HepG2 (cell line): ENCODE data around the gene MN1.

Experiments
- EZH2 ChIP-seq: conservative IDR thresholded peaks from 2 replicates; pipeline ENCODE4 v1.6.1; 2012; ENCODE audit warnings: mild to moderate bottlenecking, low read depth, low read length, moderate library complexity
- KDM1A ChIP-seq: IDR thresholded peaks from 2 replicates; pipeline ENCODE4 v1.6.1; 2016; ENCODE audit warnings: missing compliant biosample characterization
- KLF16 ChIP-seq, 2 experiments: sonication (generic) in 1 of 2; formaldehyde crosslinking in 1 of 2; IDR thresholded peaks; 2 replicates each; pipeline versions ENCODE4 v1.6.1 to v1.8.0; 2016 to 2023; ENCODE audit warnings: missing genetic modification reagents in 2 of 2, missing compliant biosample characterization in 1 of 2
- MYC ChIP-seq: sonication (generic); formaldehyde crosslinking; IDR thresholded peaks from 2 replicates; pipeline ENCODE4 v1.9.0; 2021; ENCODE audit warnings: missing genetic modification reagents, borderline replicate concordance
- NFKB2 ChIP-seq: sonication (generic); formaldehyde crosslinking; IDR thresholded peaks from 2 replicates; pipeline ENCODE4 v1.4.0; 2020; ENCODE audit warnings: missing genetic modification reagents, borderline replicate concordance
- NR3C1 ChIP-seq: sonication (generic); formaldehyde crosslinking; IDR thresholded peaks from 2 replicates; pipeline ENCODE4 v1.4.0; 2020; ENCODE audit warnings: missing genetic modification reagents
- PCBP2 ChIP-seq: fragments of 200-400 bp; formaldehyde crosslinking; optimal IDR thresholded peaks from 2 replicates; pipeline ENCODE3; 2018; ENCODE audit warnings: low read length, low read depth; ENCODE audit not compliant: poor library complexity, severe bottlenecking
- SCMH1 ChIP-seq: sonication (generic); formaldehyde crosslinking; IDR thresholded peaks from 2 replicates; pipeline ENCODE4 v1.9.0; 2021; ENCODE audit warnings: missing genetic modification reagents, mild to moderate bottlenecking, borderline replicate concordance
- TP53 ChIP-seq: sonication (generic); formaldehyde crosslinking; conservative IDR thresholded peaks from 2 replicates; pipeline ENCODE4 v1.4.0; 2020; ENCODE audit warnings: missing genetic modification reagents
- YEATS4 ChIP-seq: sonication (generic); formaldehyde crosslinking; IDR thresholded peaks from 2 replicates; pipeline ENCODE4 v1.4.0; 2020; ENCODE audit warnings: missing genetic modification reagents, borderline replicate concordance
- ZNF292 ChIP-seq: sonication (generic); formaldehyde crosslinking; IDR thresholded peaks from 2 replicates; pipeline ENCODE4 v1.8.1; 2022; ENCODE audit warnings: mild to moderate bottlenecking, low read depth, missing genetic modification reagents, borderline replicate concordance
- ZNF766 ChIP-seq: sonication (generic); formaldehyde crosslinking; IDR thresholded peaks from 2 replicates; pipeline ENCODE4 v1.5.0; 2020; ENCODE audit warnings: missing genetic modification reagents, borderline replicate concordance
- ZNF83 ChIP-seq: sonication (generic); formaldehyde crosslinking; IDR thresholded peaks from 2 replicates; pipeline ENCODE4 v1.4.0; 2020; ENCODE audit warnings: missing genetic modification reagents, mild to moderate bottlenecking, borderline replicate concordance
- TF ChIP-seq, protein P1 (sequence below): sonication (generic); formaldehyde crosslinking; IDR thresholded peaks from 2 replicates; pipeline ENCODE4 v1.5.0; 2020; ENCODE audit warnings: mild to moderate bottlenecking, missing genetic modification reagents, moderate library complexity

DNA sequence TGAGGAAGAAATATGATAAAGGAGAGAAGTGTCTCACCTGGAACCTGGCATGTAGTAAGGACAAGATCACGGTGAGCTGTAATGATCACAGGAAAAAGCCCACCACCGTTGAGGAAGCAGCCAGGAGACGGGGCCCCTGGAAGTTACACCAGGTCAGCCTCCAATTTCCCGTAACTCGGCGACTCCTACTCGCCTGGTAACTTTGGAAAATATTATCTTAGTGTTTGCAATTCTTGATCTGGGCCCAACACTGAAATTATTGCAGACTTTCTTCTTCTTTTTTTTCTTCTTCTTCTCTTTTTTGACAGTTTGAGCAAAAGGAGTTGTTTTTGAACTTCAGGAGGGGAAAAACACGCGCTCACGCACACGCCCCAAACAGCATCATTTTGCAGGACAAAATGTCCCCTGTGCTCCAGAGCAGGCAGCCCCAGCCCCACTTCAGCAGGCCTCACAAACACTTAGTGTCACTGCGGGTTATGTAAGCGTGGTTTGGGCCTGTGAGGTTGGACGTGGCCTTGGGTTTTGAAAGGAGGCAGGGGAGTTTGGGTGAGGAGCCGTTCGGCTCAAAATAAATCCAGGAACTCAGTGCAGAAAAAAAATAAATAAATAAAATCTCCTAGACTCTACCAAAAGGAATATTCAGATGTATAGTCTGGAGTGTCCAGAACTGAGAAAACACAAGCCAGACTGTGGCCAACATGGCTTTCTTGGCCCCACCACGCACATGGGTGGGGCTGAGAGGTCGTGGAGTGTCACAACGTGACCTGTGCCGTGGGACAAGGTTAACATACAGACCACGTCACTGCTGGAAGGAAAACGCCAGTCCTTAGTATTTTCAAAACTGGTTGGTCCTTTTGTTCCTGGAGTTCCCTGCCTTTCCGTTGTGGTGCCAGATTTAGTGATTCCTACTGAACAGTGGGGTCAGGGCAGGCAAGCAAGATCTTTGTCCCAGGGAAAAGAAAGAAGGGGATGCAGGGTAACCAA, 26.3 kb upstream of the MN1 start:
- TF ChIP-seq PCBP2 (no peak), YEATS4 (no peak), KLF16 (CRISPR knock-in tag; IDR thresholded peaks at IDR 0.05) (no peak), NFKB2 (no peak), ZNF766 (CRISPR knock-in tag) (no peak), NR3C1 (CRISPR knock-in tag) (no peak), ZNF292 (CRISPR knock-in tag) (no peak), MYC (CRISPR knock-in tag) (no peak), TP53 (CRISPR knock-in tag) (no peak), EZH2 (no peak), KDM1A (CRISPR knock-in tag) (no peak), ZNF83 (CRISPR knock-in tag) (no peak), SCMH1 (CRISPR knock-in tag) (no peak)
- TF ChIP-seq, protein P1, sequence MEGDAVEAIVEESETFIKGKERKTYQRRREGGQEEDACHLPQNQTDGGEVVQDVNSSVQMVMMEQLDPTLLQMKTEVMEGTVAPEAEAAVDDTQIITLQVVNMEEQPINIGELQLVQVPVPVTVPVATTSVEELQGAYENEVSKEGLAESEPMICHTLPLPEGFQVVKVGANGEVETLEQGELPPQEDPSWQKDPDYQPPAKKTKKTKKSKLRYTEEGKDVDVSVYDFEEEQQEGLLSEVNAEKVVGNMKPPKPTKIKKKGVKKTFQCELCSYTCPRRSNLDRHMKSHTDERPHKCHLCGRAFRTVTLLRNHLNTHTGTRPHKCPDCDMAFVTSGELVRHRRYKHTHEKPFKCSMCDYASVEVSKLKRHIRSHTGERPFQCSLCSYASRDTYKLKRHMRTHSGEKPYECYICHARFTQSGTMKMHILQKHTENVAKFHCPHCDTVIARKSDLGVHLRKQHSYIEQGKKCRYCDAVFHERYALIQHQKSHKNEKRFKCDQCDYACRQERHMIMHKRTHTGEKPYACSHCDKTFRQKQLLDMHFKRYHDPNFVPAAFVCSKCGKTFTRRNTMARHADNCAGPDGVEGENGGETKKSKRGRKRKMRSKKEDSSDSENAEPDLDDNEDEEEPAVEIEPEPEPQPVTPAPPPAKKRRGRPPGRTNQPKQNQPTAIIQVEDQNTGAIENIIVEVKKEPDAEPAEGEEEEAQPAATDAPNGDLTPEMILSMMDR (CRISPR knock-in tag) = no peak
